Mucosa of descending colon (tissue), 3 donors: Measurements from ENCODE around the gene C11orf21. TPM values are rescaled to one million over a fixed set of nuclear protein-coding genes. Genes with fewer than 3 reads are reported as not detected.
"Not testable (repeated sequence)": the region's sequence is repeated elsewhere in the genome, so short reads cannot be mapped to it uniquely, and the experiment has no call there.

Source experiments
- ATAC-seq: fragments of 200-7000 bp; cut with Tn5 transposase; one replicate; pipeline ENCODE4 v1.9.1; 2020; ENCODE audit warnings: mild to moderate bottlenecking, moderate library complexity
- DNase-seq, 3 donors: peaks; one replicate each; pipeline ENCODE4 v3.0.0-alpha.2; 2020
- H3K36me3 ChIP-seq: fragments of 200-600 bp; one replicate; pipeline ENCODE4 v1.8.0; 2021; ENCODE audit warnings: low read depth, mild to moderate bottlenecking
- H3K4me1 ChIP-seq: fragments of 200-600 bp; one replicate; pipeline ENCODE4 v1.8.0; 2021; ENCODE audit warnings: low read depth, mild to moderate bottlenecking
- H3K4me3 ChIP-seq: fragments of 200-600 bp; one replicate; pipeline ENCODE4 v1.8.0; 2021; ENCODE audit warnings: mild to moderate bottlenecking
- H3K9me3 ChIP-seq: fragments of 200-600 bp; one replicate; pipeline ENCODE4 v1.8.0; 2021; ENCODE audit warnings: mild to moderate bottlenecking
- intact Hi-C, 2 donors: fragments of 100-400 bp; cut with DNase I in 1 of 2; cut with micrococcal nuclease in 1 of 2; formaldehyde crosslinking; loops; one replicate each; pipeline versions ENCODE4 v1.11.0 to v1.11.1; 2022; cut with DNase I, micrococcal nuclease
- total RNA-seq, 3 donors: library from RNA; stranded (reverse); fragmentation: NEBNext Ultra II Directional in 2 of 3; extraction: Animal tissue kit (Norgen Biotek cat#: 25700) in 2 of 3; gene quantifications; one replicate each; pipeline versions ENCODE4 v1.2.1 to v1.2.4, GENCODE V29; 2021 to 2023
- TF ChIP-seq, protein P1 (sequence below): fragments of 200-600 bp; IDR thresholded peaks from one replicate; pipeline ENCODE4 v1.8.0; 2022; ENCODE audit warnings: antibody characterized with exemption, mild to moderate bottlenecking
- donor health status: DM: no; HTN: no; CAD: no; lungs with moderate emphysema.
- donor health status: DM: no; HTN: no; CAD: no.
- donor health status: DM: no; HTN: yes; CAD: no.

C11orf21 gene
- total RNA-seq, 3 donors from 2014 or later: 0.35 to 2.3 (median 1.9) TPM

DNA sequence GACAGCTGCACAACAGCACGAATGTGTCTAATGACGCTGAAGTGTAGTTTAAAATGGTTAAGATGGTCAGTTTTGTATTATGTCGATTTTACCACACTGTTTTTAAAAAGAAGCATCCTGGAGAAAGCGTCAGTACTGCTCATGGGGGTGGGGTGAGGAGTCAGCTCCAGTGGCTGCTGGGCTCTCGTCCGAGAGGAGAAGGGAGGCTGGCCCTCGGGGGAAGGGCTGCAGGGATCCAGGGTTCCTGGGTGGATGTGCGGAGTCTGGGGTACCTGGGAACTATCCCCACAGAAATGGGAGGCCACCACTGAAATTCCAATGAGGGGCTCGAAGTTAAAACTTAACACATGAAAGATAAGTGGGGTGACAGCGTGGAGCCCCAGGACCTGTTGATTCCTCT, 11.9 kb downstream of the C11orf21 start:
- intact Hi-C loops: loop anchor here (10.0 kb wide), 2 partner anchors 85 to 95 kb away; no protein-coding TSS in a partner anchor
- no peak for ATAC-seq

DNA sequence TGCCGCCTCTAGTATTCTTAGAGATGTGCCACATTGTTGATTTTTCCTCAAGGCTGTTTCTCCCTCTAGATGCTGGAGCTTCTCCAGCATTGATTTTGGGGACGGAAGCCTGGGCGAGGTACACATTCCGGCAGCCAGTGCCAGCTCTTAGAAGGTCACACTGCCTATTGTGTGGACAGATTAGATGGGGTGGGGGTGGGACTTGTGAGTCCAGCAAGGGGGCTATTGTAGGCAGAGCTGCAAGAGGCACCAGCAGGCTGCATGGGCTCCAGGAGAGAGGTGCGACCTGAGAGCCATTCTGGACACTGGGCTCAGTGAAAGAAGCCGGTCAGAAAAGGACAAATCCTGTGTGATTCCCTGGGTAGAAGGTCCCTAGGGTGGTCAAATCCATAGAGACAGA, 12.4 kb downstream of the C11orf21 start:
- intact Hi-C loops: no loop called here
- no peak for ATAC-seq
- H3K4me1 ChIP-seq: no peaks in the 10 kb centered on the region
- H3K4me3 ChIP-seq: no peak overlapping the region
- DNase-seq: peak in 2 of 3 donors; percentile 0 to 7
- H3K9me3 ChIP-seq: no peaks in the 10 kb centered on the region
- H3K36me3 ChIP-seq: no peaks in the 10 kb centered on the region
- TF ChIP-seq, protein P1, sequence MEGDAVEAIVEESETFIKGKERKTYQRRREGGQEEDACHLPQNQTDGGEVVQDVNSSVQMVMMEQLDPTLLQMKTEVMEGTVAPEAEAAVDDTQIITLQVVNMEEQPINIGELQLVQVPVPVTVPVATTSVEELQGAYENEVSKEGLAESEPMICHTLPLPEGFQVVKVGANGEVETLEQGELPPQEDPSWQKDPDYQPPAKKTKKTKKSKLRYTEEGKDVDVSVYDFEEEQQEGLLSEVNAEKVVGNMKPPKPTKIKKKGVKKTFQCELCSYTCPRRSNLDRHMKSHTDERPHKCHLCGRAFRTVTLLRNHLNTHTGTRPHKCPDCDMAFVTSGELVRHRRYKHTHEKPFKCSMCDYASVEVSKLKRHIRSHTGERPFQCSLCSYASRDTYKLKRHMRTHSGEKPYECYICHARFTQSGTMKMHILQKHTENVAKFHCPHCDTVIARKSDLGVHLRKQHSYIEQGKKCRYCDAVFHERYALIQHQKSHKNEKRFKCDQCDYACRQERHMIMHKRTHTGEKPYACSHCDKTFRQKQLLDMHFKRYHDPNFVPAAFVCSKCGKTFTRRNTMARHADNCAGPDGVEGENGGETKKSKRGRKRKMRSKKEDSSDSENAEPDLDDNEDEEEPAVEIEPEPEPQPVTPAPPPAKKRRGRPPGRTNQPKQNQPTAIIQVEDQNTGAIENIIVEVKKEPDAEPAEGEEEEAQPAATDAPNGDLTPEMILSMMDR: no peak

More for the DNA sequence above, 11.9 kb downstream of the C11orf21 start:
- Histone ChIP-seq H3K36me3 (no peaks in the 10 kb centered on the region), H3K4me3 (no peak overlapping the region), H3K4me1 (no peaks in the 10 kb centered on the region), H3K9me3 (no peaks in the 10 kb centered on the region)
- DNase-seq: peak in 2 of 3 donors; percentile 1 to 37
- TF ChIP-seq, protein P1: no peak

DNA sequence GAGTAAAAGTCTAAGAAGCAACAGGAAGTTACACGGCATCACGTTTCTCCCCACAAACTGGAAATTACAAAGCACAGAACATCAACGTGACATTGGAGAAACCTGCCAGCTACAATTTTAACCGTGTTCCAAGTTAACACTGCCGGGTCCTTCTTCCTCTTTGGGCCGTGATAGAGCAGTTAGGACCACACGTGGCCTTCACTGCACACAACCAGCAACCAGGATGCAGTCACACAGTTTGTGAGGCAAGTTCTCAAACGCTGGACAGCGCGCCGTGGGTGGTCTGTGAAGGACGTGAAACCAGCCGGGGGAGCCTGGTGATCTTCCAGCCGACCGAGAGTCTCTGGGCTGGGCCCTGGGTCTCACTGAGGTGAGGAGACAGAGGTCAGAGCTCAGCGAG, 14.6 kb downstream of the C11orf21 start:
- intact Hi-C loops: no loop called here
- Histone ChIP-seq H3K36me3 (no peaks in the 10 kb centered on the region), H3K4me1 (no peaks in the 10 kb centered on the region), H3K9me3 (no peaks in the 10 kb centered on the region), H3K4me3 (no peak overlapping the region)
- ATAC-seq (no peak), DNase-seq (peak; percentile 9 to 50 (median 31))
- TF ChIP-seq, protein P1: no peak

DNA sequence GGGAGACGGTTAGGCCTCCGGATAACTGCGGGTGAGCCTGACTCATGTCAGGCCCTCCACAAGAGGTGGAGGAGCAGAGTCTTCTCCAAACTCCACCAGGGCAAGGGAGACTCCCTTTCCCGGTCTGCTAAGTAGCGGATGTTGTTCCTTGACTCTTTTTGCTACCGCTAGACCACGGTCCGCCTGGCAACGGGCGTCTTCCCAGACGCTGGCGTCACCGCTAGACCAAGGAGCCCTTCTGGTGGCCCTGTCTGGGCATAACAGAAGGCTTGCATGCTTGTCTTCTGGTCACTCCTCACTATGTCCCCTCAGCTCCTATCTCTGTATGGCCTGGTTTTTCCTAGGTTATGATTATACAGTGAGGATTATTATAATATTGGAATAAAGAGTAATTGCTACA, 15.4 kb downstream of the C11orf21 start:
- H3K9me3 ChIP-seq, H3K36me3 ChIP-seq, intact Hi-C loops, ATAC-seq, H3K4me3 ChIP-seq, H3K4me1 ChIP-seq: not testable (repeated sequence)
- peak in 2 of 3 donors; percentile 0 to 37 for DNase-seq

DNA sequence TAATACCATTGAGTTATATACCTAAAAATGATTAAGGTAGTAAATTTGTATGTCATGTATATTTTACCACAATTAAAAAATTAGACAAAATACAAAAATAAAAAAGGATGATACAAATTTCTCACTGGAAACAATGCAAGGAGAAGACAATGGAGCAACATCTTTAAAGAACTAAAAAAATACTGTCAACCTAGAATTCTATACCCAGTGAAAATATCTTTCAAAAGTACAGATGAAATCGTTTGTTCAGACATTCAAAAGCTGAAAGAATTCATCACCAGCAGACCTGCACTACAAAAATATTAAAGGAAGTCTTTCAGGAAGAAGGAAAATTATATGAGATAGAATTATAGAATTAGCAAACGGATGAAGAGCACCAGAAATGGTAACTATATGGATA, 21.5 kb downstream of the C11orf21 start:
- intact Hi-C loops: no loop called here
- ATAC-seq: no peak
- TF ChIP-seq, protein P1: no peak
- Histone ChIP-seq H3K4me1 (no peaks in the 10 kb centered on the region), H3K36me3 (no peaks in the 10 kb centered on the region), H3K9me3 (peaks cover 8% of the 10 kb centered on the region), H3K4me3 (no peak overlapping the region)
- no peak for DNase-seq

DNA sequence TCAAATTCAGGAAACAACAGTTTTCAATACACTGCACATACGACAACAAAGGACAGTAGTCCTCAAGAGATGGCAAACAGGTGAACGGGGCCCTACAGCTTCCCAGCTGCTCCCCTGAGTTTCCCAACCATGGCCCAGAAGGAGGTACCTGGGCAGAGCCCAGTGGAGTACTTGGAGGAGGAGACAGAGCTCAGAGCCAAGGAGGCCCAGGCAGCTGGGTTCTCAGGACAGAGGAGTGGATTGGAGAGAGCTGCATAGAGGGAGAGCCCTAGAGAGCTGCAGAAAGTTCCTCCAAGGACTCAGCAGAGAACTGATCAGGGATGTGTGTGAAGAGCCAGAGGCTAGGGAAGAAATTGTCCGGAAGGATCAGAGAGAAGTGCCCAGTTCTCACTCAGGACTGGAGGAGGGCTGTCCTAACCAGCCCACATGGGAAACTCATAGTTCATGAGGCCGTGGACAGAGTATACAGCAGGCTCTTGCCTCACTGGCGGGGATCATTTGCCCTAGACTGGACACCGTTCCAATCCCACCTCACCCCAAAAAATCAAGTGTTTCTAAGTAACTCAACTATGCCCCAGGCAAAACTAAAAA, 23.7 kb downstream of the C11orf21 start:
- DNase-seq (no peak), ATAC-seq (no peak)
- TF ChIP-seq, protein P1: no peak
- no peak overlapping the region for H3K4me3 ChIP-seq
- H3K4me1 ChIP-seq: no peaks in the 10 kb centered on the region
- no peaks in the 10 kb centered on the region for H3K36me3 ChIP-seq
- peaks cover 8% of the 10 kb centered on the region for H3K9me3 ChIP-seq
- intact Hi-C loops: no loop called here
